Gastrocnemius medialis (tissue), 4 donors: ENCODE measurements around the gene TBCD. TPM values are rescaled to one million over a fixed set of nuclear protein-coding genes. Genes with fewer than 3 reads are reported as not detected.
A peak's percentile ranks its signal among the peaks of the same experiment; 100 is the strongest.
"Not testable (repeated sequence)": the region's sequence is repeated elsewhere in the genome, so short reads cannot be mapped to it uniquely, and the experiment has no call there.

ENCODE experiments used
- ATAC-seq, 2 donors: fragments of 150-250 bp; one replicate each; pipeline ENCODE4 v1.9.1; 2016
- DNase-seq, 2 donors: peaks; one replicate each; pipeline ENCODE4 v3.0.0-alpha.2; 2019
- H3K27ac ChIP-seq, 4 donors: fragments of 200-600 bp; sonication (generic); 1 replicate in 1 of 4; 2 replicates in 3 of 4; pipeline ENCODE4 v1.5.1; 2016 to 2018; ENCODE audit warnings: mild to moderate bottlenecking in 2 of 4, moderate library complexity in 1 of 4
- H3K27me3 ChIP-seq, 3 donors: fragments of 200-600 bp; sonication (generic) in 2 of 3; 1 replicate in 1 of 3; 2 replicates in 2 of 3; pipeline versions ENCODE4 v1.5.1 to v1.6.0; 2016 to 2019; ENCODE audit warnings: mild to moderate bottlenecking in 1 of 3, moderate library complexity in 1 of 3
- H3K36me3 ChIP-seq, 2 donors: fragments of 200-600 bp; sonication (generic) in 1 of 2; one replicate each; pipeline ENCODE4 v1.5.1; 2017 to 2018
- H3K4me1 ChIP-seq, 2 donors: fragments of 200-600 bp; sonication (generic) in 1 of 2; one replicate each; pipeline ENCODE4 v1.5.1; 2016 to 2017; ENCODE audit warnings: mild to moderate bottlenecking in 2 of 2
- H3K4me3 ChIP-seq, 4 donors: fragments of 200-600 bp; sonication (generic) in 3 of 4; 1 replicate in 1 of 4; 2 replicates in 3 of 4; pipeline ENCODE4 v1.5.1; 2016 to 2019; ENCODE audit warnings: mild to moderate bottlenecking in 2 of 4
- H3K9me3 ChIP-seq, 3 donors: fragments of 200-600 bp; sonication (generic) in 2 of 3; 1 replicate in 1 of 3; 2 replicates in 2 of 3; pipeline ENCODE4 v1.5.1; 2016 to 2019
- CTCF ChIP-seq, 5 experiments: fragments of 450-650 bp in 3 of 5; fragments of 200-600 bp in 2 of 5; sonication (generic) in 2 of 5; IDR thresholded peaks in 4 of 5; conservative IDR thresholded peaks in 1 of 5; 1 replicate in 4 of 5; 2 replicates in 1 of 5; pipeline ENCODE4 v1.5.1; 2016 to 2019; ENCODE audit warnings: antibody characterized with exemption in 5 of 5, mild to moderate bottlenecking in 3 of 5, moderate library complexity in 3 of 5
- POLR2A ChIP-seq, 2 donors: fragments of 450-650 bp; IDR thresholded peaks; one replicate each; pipeline ENCODE4 v1.6.1; 2017; ENCODE audit warnings: antibody characterized with exemption in 2 of 2, mild to moderate bottlenecking in 2 of 2, moderate library complexity in 2 of 2
- in situ Hi-C, 4 donors: fragments of 200-750 bp; cut with MboI; loops; one replicate each; pipeline versions ENCODE4 v1.15.0 to v1.8.0; 2017; ENCODE audit warnings: low sequenced_read_pairs in 4 of 4
- intact Hi-C: fragments of 100-400 bp; cut with DNase I; formaldehyde crosslinking; loops from one replicate; pipeline ENCODE4 v1.15.1; 2023; ENCODE audit warnings: low total_unique reads
- total RNA-seq, 4 donors: library from RNA; depleted of rRNA; stranded (reverse); fragments of >200 nt; gene quantifications; one replicate each; pipeline versions ENCODE4 v1.1.0 to v1.2.3, GENCODE V29; 2016

The TBCD gene
- total RNA-seq, 4 donors from 2014 or later, result 18.0 to 50.4 (median 33.3) TPM

- Histone ChIP-seq H3K4me1 (no peaks in the 10 kb centered on the region), H3K27me3 (no peaks in the 10 kb centered on the region), H3K36me3 (peaks cover 0 to 45% of the 10 kb centered on the region in 2 donors), H3K27ac (no peak overlapping the region), H3K9me3 (no peaks in the 10 kb centered on the region), H3K4me3 (no peak overlapping the region)
- DNase-seq (no peak), ATAC-seq (no peak)
- TF ChIP-seq CTCF (IDR thresholded peaks at IDR 0.05 in 4 of 5, conservative IDR thresholded peaks at IDR 0.05 in 1 of 5), result no peak
- no peak for TF ChIP-seq POLR2A (IDR thresholded peaks at IDR 0.05)
- in situ Hi-C loops, result loop anchor here in 2 of 4 donors (25.0 kb wide), 2 partner anchors 103 to 403 kb away; partner anchors contain the start of genes TEX19 (in 1 of the 2) and UTS2R (in 1 of the 2)
- intact Hi-C loops, result no loop called here
Measured at GRCh38 chr17:82765371-82765770, 13.5 kb downstream of the TBCD start.

- Histone ChIP-seq H3K27ac (no peak overlapping the region), H3K4me1 (no peaks in the 10 kb centered on the region), H3K36me3 (peaks cover 0 to 45% of the 10 kb centered on the region in 2 donors), H3K4me3 (no peak overlapping the region), H3K27me3 (no peaks in the 10 kb centered on the region), H3K9me3 (no peaks in the 10 kb centered on the region)
- in situ Hi-C loops, result loop anchor here in 2 of 4 donors (25.0 kb wide), 2 partner anchors 105 to 405 kb away; partner anchors contain the start of genes TEX19 (in 1 of the 2) and UTS2R (in 1 of the 2)
- TF ChIP-seq CTCF (IDR thresholded peaks at IDR 0.05 in 4 of 5, conservative IDR thresholded peaks at IDR 0.05 in 1 of 5) (peak in 4 of 5 experiments; percentile 14 to 44 (median 28)), POLR2A (IDR thresholded peaks at IDR 0.05) (no peak)
- DNase-seq (no peak), ATAC-seq (no peak)
- intact Hi-C loops, result loop anchor here (2.0 kb wide), 1 partner anchor 102 kb away; no protein-coding TSS in a partner anchor
Measured at GRCh38 chr17:82767041-82767754, 15.3 kb downstream of the TBCD start.

- Histone ChIP-seq H3K4me1 (no peaks in the 10 kb centered on the region), H3K27me3 (no peaks in the 10 kb centered on the region), H3K27ac (no peak overlapping the region), H3K9me3 (no peaks in the 10 kb centered on the region), H3K36me3 (peaks cover 0 to 40% of the 10 kb centered on the region in 2 donors), H3K4me3 (no peak overlapping the region)
- TF ChIP-seq POLR2A (IDR thresholded peaks at IDR 0.05) (no peak), CTCF (IDR thresholded peaks at IDR 0.05 in 4 of 5, conservative IDR thresholded peaks at IDR 0.05 in 1 of 5) (no peak)
- ATAC-seq, result no peak
- intact Hi-C loops, result no loop called here
- no peak for DNase-seq
- in situ Hi-C loops, result loop anchor here in 2 of 4 donors (25.0 kb wide), 2 partner anchors 107 to 407 kb away; partner anchors contain the start of genes TEX19 (in 1 of the 2) and UTS2R (in 1 of the 2)
Measured at GRCh38 chr17:82769041-82769440, 17.2 kb downstream of the TBCD start.

- intact Hi-C loops (no loop called here), in situ Hi-C loops (loop anchor here in 2 of 4 donors (25.0 kb wide), 2 partner anchors 110 to 410 kb away; partner anchors contain the start of genes TEX19 (in 1 of the 2) and UTS2R (in 1 of the 2))
- Histone ChIP-seq H3K4me1 (no peaks in the 10 kb centered on the region), H3K27ac (no peak overlapping the region), H3K27me3 (no peaks in the 10 kb centered on the region), H3K4me3 (no peak overlapping the region), H3K9me3 (no peaks in the 10 kb centered on the region), H3K36me3 (peaks cover 0 to 22% of the 10 kb centered on the region in 2 donors)
- DNase-seq, result no peak
- TF ChIP-seq POLR2A (IDR thresholded peaks at IDR 0.05) (no peak), CTCF (IDR thresholded peaks at IDR 0.05 in 4 of 5, conservative IDR thresholded peaks at IDR 0.05 in 1 of 5) (no peak)
- ATAC-seq, result no peak
Measured at GRCh38 chr17:82772026-82772425, 20.2 kb downstream of the TBCD start.

GRCh38 chr17:82774456-82774855 is 22.6 kb downstream of the TBCD start:
- intact Hi-C loops, H3K27me3 ChIP-seq, ATAC-seq, H3K9me3 ChIP-seq, H3K4me1 ChIP-seq, DNase-seq, H3K27ac ChIP-seq, H3K36me3 ChIP-seq: not testable (repeated sequence)
- in situ Hi-C loops, result loop anchor here in 2 of 4 donors (25.0 kb wide), 2 partner anchors 112 to 412 kb away; partner anchors contain the start of genes TEX19 (in 1 of the 2) and UTS2R (in 1 of the 2)
- H3K4me3 ChIP-seq, result peak overlapping the region in 2 of 4 donors; percentile 21 to 30
